AG09309 (cell line): ENCODE measurements around the gene HOGA1.
"Not testable (repeated sequence)": the region's sequence is repeated elsewhere in the genome, so short reads cannot be mapped to it uniquely, and the experiment has no call there.

Experiments used
- DNase-seq: peaks from one replicate; pipeline ENCODE4 v3.0.0-alpha.2; 2010; ENCODE audit warnings: low read depth
- H3K4me3 ChIP-seq: 2 replicates; pipeline ENCODE4 v1.5.1; 2011; ENCODE audit warnings: mild to moderate bottlenecking, low read depth, low read length, moderate library complexity; ENCODE audit not compliant: control insufficient read depth
- TF ChIP-seq, protein P1 (sequence below): IDR thresholded peaks from 2 replicates; pipeline ENCODE4 v1.5.1; 2011; ENCODE audit warnings: mild to moderate bottlenecking, low read depth, low read length, inconsistent platforms; ENCODE audit not compliant: insufficient read depth, control insufficient read depth; ENCODE audit errors: missing control alignments

The HOGA1 gene

GRCh38 chr10:97635577-97635976, 51.4 kb downstream of the HOGA1 start:
- TF ChIP-seq, protein P1, sequence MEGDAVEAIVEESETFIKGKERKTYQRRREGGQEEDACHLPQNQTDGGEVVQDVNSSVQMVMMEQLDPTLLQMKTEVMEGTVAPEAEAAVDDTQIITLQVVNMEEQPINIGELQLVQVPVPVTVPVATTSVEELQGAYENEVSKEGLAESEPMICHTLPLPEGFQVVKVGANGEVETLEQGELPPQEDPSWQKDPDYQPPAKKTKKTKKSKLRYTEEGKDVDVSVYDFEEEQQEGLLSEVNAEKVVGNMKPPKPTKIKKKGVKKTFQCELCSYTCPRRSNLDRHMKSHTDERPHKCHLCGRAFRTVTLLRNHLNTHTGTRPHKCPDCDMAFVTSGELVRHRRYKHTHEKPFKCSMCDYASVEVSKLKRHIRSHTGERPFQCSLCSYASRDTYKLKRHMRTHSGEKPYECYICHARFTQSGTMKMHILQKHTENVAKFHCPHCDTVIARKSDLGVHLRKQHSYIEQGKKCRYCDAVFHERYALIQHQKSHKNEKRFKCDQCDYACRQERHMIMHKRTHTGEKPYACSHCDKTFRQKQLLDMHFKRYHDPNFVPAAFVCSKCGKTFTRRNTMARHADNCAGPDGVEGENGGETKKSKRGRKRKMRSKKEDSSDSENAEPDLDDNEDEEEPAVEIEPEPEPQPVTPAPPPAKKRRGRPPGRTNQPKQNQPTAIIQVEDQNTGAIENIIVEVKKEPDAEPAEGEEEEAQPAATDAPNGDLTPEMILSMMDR: no peak
- no peak for DNase-seq
- no peak overlapping the region for H3K4me3 ChIP-seq

DNA sequence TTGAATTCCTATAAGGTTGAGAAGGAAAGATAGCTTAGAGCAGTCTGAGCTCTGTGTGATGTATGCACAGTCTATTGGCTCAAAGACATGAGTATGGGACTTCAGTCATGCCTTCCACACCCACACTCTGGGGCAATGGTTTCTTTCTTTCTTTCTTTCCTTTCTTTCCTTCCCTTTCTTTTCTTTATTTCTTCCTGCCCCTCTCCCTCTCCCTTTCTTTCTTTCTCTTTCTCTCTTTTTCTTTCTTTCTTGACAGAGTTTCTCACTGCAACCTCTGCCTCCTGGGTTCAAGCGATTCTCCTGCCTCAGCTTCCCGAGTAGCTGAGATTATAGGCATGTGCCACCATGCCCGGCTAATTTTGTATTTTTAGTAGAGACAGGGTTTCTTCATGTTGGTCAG, 54.9 kb downstream of the HOGA1 start:
- not testable (repeated sequence) for H3K4me3 ChIP-seq, DNase-seq

DNA sequence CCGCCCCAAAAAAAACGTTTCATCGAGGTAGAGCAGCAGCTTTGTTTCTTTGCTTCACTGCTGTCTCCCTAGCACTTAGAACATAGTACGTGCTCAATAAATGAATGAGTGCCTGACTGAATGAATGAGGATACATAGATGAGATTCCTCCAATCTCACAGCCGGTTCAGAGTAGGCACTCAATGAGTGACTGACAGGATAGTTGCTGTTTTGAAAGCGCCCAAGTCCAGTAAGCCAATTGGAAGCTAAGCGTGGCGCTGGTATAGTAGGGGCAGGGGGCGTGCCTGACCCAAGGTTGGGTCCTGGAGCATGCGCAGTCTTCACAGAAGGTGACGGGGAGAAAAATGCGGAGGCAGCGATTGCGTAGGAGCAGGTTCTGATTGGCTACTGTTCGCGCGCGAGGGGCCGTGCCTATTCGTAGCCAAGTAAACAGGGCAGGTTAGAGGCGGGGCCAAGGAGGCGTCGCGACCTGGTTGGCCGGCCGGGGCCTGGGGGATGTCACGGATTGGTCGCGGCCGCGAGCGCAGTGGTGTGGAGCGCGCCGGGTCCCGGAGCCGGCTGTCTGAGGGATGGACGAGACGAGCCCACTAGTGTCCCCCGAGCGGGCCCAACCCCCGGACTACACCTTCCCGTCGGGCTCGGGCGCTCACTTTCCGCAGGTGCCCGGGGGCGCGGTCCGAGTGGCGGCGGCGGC, 56.1 kb downstream of the HOGA1 start, which contains the start of gene PI4K2A:
TSS of gene PI4K2A (plus strand) at position 498 of the 694 bp plus-strand sequence. CDS start at position 570, 72 bp downstream.
- peak; percentile 96 for DNase-seq
- TF ChIP-seq, protein P1: no peak
- peak within 1 kb of the TSS; percentile 66 for H3K4me3 ChIP-seq

DNA sequence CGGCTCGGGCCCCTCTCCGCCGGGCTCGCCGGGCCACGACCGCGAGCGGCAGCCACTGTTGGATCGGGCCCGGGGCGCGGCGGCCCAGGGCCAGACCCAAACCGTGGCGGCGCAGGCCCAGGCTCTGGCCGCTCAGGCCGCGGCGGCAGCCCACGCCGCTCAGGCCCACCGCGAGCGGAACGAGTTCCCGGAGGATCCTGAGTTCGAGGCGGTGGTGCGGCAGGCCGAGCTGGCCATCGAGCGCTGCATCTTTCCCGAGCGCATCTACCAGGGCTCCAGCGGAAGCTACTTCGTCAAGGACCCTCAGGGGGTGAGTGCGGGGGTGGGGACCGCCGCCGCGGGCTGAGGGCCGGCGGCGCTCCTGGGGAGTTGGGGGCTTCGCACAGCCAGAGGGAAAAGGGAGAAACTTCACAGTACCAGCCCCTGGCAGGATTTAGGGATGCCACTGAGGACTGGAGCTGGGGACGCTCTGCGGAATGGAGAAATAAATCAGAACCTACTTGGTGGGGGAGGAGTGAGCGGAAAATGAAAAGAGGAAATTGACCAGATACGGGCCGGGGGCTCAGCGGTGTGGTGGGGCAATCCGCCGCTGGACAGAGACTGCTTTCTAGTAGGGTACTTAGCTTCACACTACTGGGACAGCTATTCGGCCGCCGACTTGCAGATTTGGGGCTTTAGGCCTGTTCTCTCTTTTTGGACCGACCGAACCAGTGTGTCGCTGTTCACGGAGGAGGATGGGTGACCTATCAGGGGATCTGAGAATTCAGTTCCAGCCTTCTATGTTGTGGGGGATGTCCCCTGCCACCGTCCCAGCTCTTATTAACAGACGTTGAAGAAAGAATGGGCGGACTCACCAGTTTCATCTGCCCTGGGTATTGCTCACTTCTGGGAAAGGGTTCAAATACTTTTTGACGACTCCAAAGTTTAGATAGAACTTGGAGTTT, 57.0 kb downstream of the HOGA1 start:
- peak overlapping the region; percentile 66 for H3K4me3 ChIP-seq
- TF ChIP-seq, protein P1: no peak
- DNase-seq: no peak

DNA sequence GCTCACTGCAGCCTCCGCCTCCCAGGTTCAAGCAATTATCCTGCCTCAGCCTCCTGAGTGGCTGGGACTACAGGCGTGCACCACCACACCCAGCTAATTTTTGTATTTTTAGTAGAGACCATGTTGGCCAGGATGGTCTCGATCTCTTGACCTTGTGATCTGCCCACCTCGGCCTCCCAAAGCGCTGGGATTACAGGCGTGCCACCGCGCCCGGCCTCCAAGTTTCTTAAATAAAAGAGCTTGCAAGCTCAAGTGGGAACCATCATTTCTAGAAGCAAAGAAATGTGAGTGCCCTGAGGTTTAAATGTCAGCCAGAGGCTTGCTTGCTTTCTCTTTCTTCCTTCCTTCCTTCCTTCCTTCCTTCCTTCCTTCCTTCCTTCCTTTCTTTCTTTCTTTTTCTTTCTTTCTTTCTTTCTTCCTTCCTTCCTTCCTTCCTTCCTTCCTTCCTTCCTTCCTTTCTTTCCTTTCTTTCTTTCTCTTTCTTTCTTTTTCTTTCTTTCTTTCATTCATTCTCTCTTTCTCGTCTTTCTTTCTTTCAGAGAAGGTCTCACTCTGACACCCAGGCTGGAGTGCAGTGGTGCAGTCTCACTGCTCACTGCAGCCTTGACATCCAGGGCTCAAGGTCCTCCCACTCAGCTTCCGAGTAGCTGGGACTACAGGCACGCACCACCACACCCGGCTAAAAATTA, 58.4 kb downstream of the HOGA1 start:
- DNase-seq, H3K4me3 ChIP-seq: not testable (repeated sequence)

DNA sequence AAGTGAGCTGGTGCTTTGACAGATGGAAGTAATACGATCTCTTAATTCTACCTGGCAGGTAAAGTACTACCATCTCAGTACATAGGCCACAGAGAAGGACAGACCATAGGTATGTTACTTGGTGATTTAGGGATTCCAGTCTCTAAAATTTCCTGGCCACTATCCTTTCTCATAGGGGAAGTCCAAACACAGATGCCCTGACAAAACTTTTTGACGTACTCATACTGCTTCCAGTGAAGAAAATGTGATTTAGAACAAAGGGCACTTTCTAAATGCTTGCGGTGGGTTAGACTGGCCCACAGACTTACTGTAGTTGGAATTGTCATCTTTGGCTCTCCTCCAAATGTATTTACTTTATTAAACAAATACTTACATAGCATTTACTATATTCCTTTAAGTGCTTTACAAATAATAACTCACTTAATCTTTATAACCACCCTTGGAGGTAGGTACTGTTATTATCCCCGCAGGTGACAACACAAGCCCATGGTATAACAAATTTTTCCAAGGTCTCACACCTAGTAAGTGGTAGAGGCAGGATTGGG, 59.3 kb downstream of the HOGA1 start:
- TF ChIP-seq, protein P1: no peak
- no peak for DNase-seq
- H3K4me3 ChIP-seq: no peak overlapping the region

DNA sequence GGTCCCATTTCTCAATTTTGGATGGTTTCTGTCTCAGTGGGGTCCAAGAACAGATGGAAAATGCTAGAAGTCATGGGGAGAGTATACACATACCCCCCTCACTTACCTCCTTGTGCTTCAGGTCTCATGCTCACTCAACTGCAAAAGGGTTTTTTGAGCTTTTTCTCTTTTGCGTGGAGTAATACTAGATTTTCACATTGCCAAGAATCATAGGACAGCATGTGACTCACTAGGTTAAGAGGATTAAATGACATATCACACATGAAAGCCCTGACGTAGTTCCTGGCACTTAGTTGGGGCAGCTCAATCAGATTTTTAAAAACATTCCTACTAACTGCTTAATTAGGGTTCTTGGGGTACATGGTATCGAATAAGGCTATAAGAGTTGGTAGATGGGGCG, 60.7 kb downstream of the HOGA1 start:
- DNase-seq: no peak
- TF ChIP-seq, protein P1: no peak

More for the DNA sequence above, 60.7 kb downstream of the HOGA1 start:
- no peak overlapping the region for H3K4me3 ChIP-seq
